T-helper 9 cell (primary cell): ENCODE data around the gene FILIP1L.

ENCODE experiments used
- DNase-seq: peaks from one replicate; pipeline ENCODE4 v3.0.0-alpha.2; 2020

The FILIP1L gene

DNA sequence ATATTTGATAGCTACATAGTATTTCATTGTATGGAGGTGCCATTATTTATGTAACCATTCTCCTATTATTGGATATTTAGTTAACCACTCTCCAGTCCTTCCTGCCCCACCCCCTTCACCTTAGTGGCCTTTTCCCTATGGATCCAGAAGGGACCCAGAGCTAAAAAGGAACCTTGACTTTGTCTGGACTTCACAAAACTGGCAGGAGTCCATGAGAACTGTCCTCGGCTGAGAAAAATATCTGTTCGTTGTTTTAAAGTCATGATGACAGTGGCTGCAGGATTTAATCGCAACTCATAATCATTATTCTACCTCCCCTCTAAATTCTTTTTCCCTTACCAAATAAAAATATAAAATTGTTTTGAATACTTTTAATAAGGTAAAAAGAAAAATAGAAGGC lies 166.9 kb downstream of the FILIP1L start:
- DNase-seq: no peak

DNA sequence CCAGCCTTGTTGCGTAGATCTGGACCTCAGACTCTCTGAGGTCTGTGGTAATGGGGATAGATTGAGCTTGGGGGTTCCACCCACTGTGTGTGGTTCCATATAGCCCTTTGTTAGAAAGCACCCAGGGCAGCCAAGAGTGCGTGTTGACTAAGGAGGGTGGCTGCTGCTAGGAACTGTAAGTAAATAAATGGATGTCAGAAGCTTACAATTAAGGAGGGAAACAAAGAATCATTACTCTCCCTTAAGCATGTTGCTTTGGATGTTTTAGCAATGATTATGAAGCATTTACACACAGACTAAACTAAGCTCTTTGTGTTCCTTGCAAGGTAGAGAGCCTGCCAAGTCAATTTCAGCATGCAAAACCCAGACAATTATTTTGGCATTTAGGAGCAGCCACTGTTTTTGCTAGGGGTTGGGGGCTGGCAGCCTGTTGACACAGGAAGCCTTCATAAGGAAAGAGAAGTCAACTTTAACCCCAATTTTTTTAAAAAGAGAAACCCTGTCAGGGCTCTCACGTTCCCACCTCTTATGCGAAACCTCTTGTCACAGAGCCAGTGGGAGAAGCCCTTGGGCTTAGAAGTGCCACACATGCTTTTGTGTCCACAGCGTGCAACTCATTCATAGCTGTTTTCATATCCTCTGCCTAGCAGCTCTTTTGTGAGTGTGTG lies 168.8 kb downstream of the FILIP1L start:
- no peak for DNase-seq

DNA sequence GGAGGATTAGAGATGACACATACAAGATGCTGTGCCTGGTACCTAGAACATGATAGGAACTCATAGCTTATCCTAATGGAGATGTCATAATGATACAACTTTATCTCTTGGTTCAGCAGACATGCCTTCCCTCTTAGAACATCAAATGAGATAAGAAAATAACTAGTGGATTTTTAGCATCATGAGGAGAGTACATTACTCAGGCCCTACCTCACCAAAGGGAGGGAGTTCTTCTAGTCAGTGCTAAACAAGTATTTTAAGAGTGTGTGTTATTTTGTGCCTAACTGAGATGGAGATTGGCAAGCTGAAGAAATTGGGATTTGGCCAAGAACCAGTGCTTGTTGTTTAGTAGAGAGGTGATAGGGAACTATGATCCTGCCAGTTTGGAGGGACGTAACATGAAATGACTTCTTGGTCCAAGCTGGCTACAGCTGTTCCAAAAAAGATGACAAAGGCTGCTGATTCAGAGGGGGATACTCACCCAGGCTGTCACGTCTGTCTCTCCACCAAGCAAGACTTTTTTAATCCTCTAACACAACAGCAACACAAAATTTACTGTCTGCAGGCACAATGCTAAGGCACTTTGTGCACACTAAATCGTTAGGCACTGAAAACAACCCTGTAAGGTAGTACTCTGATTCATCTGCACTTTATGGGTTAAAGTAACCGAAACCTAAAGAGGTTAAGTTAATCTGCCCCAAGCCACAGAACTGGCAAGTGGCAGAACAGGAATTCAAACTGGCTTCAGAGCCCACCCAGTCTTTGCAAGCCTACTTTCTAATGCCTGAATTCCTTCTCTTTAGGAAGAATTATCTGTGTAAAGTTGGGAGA lies 170.2 kb downstream of the FILIP1L start:
- DNase-seq: no peak

DNA sequence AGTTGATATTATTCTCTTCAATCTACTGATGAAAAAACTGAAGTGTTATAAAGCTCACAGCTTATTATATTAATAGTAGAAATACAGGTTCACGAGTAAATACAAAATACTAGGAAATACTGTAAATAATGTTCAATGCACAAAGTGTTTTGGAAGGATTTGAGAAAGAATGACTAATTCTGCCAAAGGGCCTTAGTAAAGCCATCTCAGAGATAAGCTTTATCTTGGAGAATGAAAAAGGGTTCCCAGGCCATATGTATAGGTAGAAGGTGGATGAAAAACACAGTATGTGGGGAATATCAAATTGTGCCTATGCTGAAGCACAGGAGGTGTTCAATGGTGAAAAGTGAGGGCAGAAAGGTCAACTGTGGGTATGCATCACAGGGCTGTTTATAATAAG lies 173.1 kb downstream of the FILIP1L start:
- DNase-seq: no peak

DNA sequence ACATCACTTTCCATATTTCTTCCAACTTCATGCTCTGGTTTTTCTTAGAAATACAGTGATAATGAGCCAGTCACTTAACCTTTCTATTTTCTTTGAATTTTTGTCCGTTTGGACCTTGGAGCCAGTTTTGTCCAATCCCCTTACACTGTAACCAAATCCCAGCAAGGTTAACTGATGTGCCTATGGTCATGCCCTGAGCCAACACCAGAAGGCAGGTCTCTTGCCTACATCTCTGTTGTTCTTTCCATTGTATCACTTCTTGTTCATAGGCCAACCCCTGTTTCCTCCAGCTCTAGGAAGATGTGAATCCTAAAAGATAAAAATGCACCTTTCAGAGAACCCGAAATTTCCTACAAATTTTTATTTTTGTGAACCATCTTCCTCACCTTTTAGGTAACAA lies 174.0 kb downstream of the FILIP1L start:
- DNase-seq: no peak

DNA sequence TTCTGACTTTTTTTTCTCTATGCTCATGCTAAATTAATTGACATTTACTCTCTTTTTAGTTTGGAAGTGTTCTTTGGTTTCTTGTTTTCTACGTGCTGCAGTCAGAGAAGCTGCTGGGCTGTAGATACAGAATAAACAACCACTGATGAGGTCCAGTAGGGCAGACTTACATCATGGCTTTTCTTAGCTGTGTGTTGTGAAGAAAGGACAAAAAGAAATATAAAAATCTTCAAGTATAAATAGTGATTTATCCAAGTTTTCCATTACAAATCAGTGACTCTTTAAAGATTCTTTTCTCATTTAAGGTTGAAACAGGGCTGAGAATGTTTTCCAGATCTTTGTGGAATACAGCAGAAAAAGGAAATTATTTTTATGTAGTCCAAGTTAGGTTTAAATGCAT lies 174.4 kb downstream of the FILIP1L start:
- no peak for DNase-seq

DNA sequence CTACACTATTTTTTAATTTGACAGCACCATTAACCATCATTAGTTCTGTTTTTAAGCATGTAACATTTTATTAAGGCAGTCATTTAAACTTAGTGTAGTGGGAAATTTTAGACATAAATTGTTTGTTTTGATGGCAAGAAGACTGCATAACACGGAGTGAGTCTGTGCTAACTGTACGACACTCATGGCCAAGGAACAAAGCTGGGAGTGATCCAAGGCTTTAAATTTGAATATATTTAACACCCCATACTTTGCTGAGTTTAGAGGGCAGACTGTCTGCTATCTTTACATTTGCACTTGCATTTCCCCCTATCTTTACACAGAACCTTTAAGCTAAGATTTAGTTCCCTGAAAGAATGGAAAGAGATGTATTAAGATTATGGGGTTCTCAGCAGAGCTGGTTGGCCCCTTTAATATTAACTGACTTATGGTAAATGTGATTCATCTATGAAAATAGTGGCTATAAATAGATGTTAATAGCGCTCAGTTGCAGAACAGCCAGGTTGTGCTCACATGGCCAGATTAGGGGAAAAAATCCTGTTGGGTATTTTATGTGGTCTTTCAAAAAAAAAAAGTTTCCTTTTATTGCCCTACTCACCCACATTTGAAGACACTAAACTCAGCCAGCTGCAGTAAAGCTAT lies 175.9 kb downstream of the FILIP1L start:
- no peak for DNase-seq

DNA sequence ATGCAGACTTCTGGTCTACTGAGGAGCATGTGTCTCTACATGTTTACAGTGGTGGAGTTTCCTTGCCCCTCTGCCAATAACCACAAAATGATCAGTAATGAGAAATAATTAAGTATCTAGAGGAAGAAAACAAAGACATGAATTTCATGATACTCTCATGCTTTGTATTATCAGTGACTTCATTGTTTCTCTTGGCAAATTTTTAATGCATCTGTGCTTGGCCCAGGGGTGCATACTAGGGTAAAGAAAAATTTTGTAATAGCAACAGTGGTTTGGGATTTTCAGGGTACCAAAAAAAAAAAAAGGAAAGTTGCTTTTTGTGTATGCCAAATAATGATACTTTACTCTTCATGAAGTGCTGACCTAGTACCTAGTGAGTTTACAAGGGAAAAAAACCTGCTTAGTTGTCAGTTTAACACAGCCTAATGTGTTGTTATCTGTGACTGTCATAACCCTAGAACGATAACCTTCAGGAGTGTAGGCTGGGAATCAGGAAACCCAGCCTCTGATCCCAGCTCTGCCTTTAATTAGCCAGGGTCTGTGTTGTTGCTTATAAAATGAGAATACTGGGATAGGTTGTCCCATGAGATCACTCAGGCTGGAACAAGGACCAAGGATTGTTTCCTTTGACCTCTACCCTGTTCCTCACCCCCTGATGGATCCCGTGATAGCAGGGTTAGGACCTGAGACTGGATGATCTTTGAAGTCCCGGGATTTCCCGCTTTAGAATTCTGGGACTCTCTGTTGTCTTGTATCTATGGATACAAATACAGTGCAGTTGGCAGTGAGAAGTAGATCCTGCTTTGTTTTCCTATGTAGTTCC lies 179.1 kb downstream of the FILIP1L start:
- no peak for DNase-seq

DNA sequence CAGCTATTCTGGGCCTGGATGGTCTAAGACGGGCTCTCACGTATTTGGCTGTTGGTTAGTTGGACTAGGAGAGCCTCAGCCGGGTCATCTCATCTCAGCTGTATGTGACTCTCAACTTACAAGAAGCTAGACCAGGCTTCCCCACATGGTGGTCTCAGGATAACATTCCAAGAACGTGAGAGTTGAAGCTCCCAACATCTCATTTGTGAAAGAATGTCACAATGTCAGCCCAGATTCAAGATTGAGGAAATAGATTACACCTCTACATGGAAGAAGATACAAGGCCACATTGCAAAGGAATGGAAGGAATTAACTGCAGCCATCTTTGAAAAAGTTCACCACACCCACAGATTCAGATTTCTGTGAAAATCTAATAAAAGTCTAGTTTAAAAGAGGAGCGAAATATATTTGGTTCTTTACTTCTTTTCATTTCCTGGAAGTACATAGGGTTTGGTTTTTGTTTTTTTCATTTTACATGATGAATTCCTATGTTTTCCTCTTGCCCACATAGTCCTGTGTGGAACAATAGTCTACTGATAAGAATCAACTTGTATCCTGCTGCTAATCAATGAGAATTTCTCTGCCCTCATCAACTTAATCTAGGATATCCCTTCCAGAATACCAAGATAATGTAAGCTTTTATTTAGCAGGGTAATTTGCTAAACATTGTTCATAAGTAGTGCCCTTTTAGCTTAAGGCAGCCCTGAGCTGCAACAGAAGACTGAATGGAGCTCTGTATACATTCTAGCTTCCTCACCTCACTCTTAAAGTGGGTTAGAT lies 180.1 kb downstream of the FILIP1L start:
- DNase-seq: no peak

DNA sequence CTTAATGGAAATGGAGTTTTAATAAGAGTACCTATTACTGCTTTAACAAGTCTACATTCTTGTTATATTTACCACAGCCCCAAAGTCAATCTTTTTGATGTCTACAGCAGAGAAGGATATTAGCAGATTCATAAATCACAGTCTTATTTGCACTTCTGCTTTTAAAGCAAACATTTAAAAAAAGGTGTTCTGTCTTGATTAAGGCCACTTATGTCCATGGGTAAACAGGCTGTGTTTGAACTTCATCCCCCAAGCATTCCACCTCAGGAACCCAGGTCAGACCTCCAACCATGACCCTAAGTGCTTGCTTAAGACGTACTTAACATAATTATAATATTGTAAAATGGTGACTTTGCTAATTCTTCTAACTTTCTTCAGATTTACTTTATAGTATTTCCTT lies 183.2 kb downstream of the FILIP1L start:
- no peak for DNase-seq

DNA sequence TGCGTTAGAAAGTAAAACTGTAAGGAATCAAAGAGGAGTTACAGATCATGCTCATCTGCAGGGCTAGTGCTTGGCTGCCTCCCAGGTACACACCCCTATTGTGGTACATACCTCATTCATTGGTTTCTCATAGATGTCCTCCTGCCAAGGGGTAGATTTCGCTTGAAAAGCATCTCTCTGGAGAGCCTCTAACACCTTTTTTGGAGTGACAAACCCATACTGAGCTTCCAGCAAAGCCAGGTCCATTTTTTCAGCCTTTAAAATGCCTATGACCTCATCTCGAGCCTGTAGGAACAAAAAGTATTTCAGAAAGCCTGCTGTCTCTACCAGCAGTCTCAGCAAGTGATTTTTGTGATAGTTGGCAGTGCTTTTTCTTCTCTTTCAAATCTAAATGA lies 184.6 kb downstream of the FILIP1L start:
- no peak for DNase-seq

DNA sequence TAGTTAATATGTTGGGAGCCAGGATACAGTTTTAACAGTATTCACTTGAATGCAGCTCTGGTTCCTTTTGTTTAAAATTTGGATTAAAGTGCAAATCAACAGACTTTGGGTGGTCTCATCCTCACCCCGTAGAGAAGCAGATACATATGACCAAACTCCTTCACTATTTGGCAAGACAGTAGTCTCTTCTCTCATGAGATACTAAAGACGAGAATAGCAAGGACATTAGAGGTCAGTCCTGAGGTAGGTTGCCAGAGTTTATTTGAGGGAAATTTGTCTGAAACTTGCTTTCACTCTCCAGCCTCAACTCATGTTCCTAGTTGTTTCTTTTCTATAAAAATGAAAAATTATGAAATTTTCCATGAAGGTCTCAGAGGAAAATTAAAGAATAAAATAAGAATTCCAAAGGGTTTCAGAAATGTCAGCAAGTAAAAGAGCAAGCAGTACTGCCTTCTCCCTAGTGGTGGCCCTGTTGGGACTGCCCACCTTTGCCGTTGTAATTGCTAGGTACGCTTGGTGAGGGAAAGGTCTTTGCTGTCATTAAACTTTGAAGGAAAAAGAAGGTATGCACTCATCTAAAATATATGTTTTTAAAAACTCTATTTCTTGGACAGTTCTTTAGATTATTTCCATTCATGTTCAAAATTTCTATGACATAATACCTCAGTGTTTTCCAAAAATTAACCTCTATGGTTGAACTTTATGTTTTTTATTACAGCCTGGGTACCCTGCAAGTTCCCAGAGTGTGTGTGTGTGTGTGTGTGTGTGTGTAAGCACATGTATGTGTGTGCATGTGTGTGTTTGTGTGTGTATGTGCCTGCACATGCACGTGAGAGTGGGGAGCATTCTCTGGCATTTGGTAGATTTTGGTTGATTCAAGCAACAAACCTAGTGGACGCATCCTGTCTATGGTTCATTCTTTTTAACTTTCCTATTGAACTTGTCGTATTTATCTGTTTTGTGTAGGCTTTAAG lies 185.2 kb downstream of the FILIP1L start:
- no peak for DNase-seq

DNA sequence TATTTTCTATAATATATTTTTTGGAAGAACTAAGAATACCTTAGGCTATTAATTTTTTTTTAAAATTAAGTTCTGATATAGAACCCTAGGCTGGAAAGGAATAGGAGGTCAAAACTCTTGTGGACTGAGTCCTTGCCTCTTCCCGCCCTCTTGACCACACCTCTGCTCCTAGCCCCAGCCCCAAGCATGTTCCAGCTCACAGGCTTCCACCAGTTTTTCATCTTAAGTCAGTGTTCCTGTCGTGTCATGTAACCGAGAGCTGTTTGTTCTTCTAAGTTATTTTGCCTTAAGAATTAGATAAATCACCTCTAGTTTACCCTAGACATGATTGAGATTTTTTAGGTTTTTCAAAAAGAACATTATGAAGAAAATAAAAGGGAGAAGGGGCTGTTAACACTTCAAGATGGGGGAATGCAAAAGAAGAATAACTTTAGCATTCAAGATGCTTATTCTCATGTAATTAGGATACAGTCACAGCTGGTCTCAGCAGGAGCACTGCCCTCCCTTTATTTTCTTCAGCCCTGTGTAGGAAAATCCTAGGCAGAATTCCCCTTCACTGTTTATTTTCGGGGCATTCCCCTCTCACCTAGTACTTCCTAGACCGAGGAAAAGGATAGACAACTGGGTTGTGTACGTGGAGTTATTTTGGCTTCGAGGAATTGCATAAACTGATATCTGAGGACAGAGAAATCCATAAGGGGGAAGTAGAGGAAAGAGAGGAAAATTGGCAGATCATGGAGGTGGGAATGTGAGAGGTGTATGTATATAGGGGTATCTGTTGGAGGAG lies 186.4 kb downstream of the FILIP1L start:
- no peak for DNase-seq

DNA sequence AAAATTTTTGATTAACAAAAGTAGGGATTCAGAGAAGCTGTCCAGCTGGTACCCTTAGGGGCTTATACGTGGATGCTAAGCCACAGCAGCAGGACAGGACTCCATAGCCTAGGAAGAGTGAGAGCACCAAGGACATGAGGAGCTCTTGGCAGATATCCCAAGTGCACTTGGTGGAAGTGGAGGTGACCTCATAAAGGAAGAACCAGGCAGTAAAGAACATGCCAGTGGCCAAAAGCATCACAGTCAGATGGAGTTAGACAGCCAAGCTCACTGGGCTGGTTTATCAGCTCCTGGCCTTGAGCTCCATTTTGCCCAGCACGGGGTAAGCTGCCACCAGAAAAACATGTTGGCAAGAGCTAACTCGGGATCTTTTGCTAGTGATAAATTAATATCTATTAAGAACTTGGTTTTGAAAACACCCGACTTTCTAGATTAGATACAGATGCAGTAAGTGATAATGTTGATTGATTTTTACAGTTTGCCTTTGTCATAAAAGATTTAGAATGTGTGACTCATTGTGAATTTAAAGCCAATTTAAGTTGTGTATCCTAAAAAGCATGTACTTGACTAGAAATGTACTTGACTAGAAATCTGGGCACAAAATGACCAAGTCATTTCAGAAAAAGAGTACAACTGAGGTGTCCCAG lies 188.6 kb downstream of the FILIP1L start:
- no peak for DNase-seq

DNA sequence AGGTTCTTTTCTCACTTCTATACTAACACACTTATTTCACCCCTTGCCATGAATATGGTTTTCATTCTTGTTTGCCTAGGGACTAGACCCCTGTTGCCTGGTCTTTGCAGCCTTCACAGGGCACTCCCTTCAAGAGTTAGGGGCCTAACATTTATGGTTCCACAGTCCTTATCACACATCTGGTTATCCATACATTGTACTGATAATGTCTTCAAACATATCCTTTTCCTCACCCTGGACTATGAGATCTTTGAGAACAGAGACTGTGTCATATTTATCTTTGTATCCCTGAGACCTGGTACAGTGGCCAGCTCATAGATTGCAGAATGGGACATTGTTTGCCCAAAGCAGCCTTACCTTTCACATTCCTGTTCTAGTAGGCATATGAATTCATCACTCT lies 190.4 kb downstream of the FILIP1L start:
- no peak for DNase-seq

DNA sequence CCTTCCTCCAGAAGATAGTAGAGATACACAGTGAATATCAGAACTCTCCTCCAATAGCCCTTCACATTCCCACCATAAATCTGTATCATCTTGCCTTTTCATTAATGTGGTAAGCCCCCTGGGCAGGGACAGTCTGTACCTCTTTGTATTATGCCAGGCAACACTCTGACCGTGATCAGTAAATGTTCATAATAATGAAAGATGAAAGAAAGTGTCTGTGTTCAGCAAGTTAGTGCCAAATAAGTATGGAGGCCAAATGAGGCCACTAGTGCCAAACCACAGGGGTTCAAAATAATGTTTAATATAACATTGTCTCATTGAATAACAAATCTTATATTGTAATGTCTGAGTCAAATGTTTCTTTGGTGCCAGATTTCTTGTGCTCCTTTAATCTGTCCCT lies 192.3 kb downstream of the FILIP1L start:
- DNase-seq: no peak

DNA sequence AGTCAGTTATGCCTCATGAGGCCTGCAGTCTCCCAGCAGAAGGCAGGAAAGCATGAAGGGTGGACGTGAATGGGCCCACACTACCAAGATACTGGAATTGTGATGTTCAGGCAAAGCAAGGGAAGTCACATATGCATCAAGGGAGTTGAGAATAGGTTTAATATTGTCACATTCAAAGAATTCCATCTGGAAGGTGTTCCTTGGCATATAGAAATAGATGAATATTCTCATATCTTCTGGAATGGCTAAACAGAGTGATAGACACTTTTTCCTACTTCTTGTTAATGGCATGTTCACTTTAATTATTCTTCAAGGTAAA lies 193.0 kb downstream of the FILIP1L start:
- no peak for DNase-seq

DNA sequence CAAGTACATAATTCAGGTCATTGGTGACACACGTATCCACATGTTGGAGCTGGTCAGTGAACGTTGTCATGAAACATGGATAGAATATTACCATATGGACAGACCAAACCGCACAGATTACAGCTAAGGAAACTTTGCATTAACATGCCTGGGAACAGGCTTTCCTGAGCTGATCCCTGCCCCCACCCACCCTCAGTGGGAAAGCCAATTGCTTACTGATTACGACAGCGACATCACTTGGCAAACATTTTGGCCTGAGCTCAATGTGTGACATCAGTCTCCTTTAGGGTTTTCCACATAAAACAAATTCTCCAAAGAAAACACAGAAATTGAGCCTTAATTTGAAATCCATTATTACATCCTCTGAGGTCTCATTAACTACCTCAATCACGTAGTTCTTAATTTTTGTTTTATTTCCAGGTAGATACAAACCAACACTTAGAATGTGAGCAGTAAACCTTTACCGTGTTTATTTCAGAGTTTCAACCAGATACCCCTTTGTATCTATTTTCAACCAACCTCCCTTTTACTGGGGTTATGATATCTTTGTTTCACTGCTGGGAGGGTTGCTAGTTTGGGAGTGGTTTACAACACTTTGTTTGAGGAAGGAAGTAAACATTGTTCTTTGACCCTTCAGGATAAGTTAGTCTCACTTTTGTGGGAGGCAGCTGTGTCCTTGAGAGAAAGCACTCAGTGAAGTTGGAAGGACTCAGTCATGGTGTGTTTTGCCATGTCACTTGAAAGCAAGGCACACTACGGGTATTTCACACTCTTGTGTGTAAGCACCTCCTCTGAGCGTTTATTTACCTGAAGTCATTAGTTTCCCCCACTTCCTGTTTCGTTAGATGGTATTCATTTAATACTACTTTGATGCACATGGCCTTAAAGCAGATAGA lies 193.6 kb downstream of the FILIP1L start:
- no peak for DNase-seq

DNA sequence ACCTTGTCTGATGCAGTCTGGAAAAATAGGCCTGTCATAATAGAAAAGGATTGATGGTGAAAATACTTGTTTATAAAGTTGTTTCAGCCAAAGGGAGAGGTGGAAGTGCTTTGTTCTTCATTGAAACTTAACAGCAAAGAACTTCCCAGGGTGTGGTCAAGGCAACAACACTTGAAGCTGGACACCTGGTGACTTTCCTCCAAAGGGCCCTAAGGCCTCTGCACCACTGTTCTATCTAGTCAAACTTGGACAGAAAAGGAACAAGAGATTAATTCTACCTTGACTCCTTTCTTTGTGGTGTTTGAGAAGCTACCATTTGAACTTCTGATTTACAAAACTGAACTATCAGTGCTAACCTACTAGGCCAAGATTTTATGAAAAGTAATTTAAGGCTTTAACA lies 194.6 kb downstream of the FILIP1L start:
- no peak for DNase-seq
